IMR-90 (cell line): ENCODE results near the gene DCDC2. TPM values are rescaled to one million over a fixed set of nuclear protein-coding genes. Genes with fewer than 3 reads are reported as not detected.

Experiments used
- ATAC-seq: fragments of 200-7000 bp; cut with Tn5 transposase; 2 replicates; pipeline ENCODE4 v1.9.1; 2020; ENCODE audit warnings: low read depth, mild to moderate bottlenecking, moderate library complexity
- BruUV-seq: library from RNA; stranded (reverse); fragments of 400-500 nt; replicated peaks from 2 replicates; lab custom pipeline; 2021; lab: Mats Ljungman, UMichigan
- CTCF ChIA-PET: fragments of 300-600 bp; formaldehyde crosslinking; extraction: SDS; loops from one replicate; lab custom pipeline; 2021; ENCODE audit warnings: antibody characterized with exemption; lab: Yijun Ruan, JAX
- POLR2A ChIA-PET: fragments of 300-600 bp; sonication (Branson Sonifier 250); formaldehyde crosslinking; loops from one replicate; lab custom pipeline; 2022; ENCODE audit warnings: antibody characterized with exemption; ENCODE audit not compliant: unreplicated experiment; lab: Charles Lee
- DNase-seq: peaks from one replicate; pipeline ENCODE4 v3.0.0; 2013
- H2AFZ ChIP-seq: replicated peaks from 2 replicates; pipeline ENCODE3; 2013; ENCODE audit warnings: low read length, mild to moderate bottlenecking; ENCODE audit not compliant: poor library complexity
- H2AK5ac ChIP-seq: 2 replicates; pipeline ENCODE4 v1.6.1; 2013; ENCODE audit warnings: low read depth, low read length, inconsistent platforms
- H2AK9ac ChIP-seq: replicated peaks from 2 replicates; pipeline ENCODE3; 2013; ENCODE audit warnings: mild to moderate bottlenecking, low read depth, low read length, moderate library complexity; ENCODE audit not compliant: poor library complexity
- H2BK120ac ChIP-seq: 2 replicates; pipeline ENCODE4 v1.6.1; 2013; ENCODE audit warnings: low read depth, low read length, inconsistent platforms
- H2BK15ac ChIP-seq: 3 replicates; pipeline ENCODE4 v1.6.1; 2013; ENCODE audit warnings: low read depth, low read length, inconsistent platforms
- H2BK20ac ChIP-seq: 2 replicates; pipeline ENCODE4 v1.6.1; 2013; ENCODE audit warnings: low read depth, mild to moderate bottlenecking, inconsistent platforms, low read length, moderate library complexity
- H2BK5ac ChIP-seq: 2 replicates; pipeline ENCODE4 v1.6.1; 2013; ENCODE audit warnings: mild to moderate bottlenecking, low read depth, low read length, inconsistent platforms; ENCODE audit not compliant: poor library complexity, severe bottlenecking
- H3K14ac ChIP-seq: replicated peaks from 2 replicates; pipeline ENCODE4 v1.6.1; 2013; ENCODE audit warnings: low read depth, low read length, inconsistent platforms
- H3K18ac ChIP-seq: 2 replicates; pipeline ENCODE4 v1.6.1; 2013; ENCODE audit warnings: low read depth, low read length, control low read depth
- H3K23ac ChIP-seq: 2 replicates; pipeline ENCODE4 v1.6.1; 2013; ENCODE audit warnings: low read depth, low read length, inconsistent platforms
- H3K27ac ChIP-seq: 2 replicates; pipeline ENCODE4 v1.5.1; 2013; ENCODE audit warnings: mild to moderate bottlenecking, control low read depth, low read length; ENCODE audit not compliant: insufficient read depth
- H3K27me3 ChIP-seq: 2 replicates; pipeline ENCODE4 v1.6.1; 2013; ENCODE audit warnings: low read length; ENCODE audit not compliant: control insufficient read depth, insufficient read depth
- H3K36me3 ChIP-seq: 2 replicates; pipeline ENCODE4 v1.6.1; 2013; ENCODE audit warnings: low read length, mixed read lengths; ENCODE audit not compliant: control insufficient read depth, insufficient read depth
- H3K4ac ChIP-seq: 2 replicates; pipeline ENCODE4 v1.6.1; 2013; ENCODE audit warnings: low read depth, low read length, inconsistent platforms
- H3K4me1 ChIP-seq: 2 replicates; pipeline ENCODE4 v1.6.1; 2013; ENCODE audit warnings: low read length, mixed read lengths; ENCODE audit not compliant: control insufficient read depth, insufficient read depth
- H3K4me2 ChIP-seq: 2 replicates; pipeline ENCODE4 v1.6.1; 2013; ENCODE audit warnings: low read depth, mild to moderate bottlenecking, control low read depth, low read length, moderate library complexity
- H3K4me3 ChIP-seq: 2 replicates; pipeline ENCODE4 v1.5.1; 2013; ENCODE audit warnings: low read depth, mild to moderate bottlenecking, control low read depth, low read length, moderate library complexity; ENCODE audit not compliant: insufficient read depth
- H3K56ac ChIP-seq: 2 replicates; pipeline ENCODE4 v1.6.1; 2013; ENCODE audit warnings: low read length, inconsistent platforms; ENCODE audit not compliant: insufficient read depth; ENCODE audit errors: extremely low read depth
- H3K79me1 ChIP-seq, 2 experiments: 2 replicates each; pipeline ENCODE4 v1.6.1; 2013; ENCODE audit warnings: low read length in 2 of 2, inconsistent platforms in 1 of 2, low read depth in 1 of 2
- H3K9ac ChIP-seq: 2 replicates; pipeline ENCODE4 v1.6.1; 2013; ENCODE audit warnings: low read depth, low read length, control low read depth
- H3K9me1 ChIP-seq: 2 replicates; pipeline ENCODE4 v1.6.1; 2013; ENCODE audit warnings: low read length, inconsistent platforms; ENCODE audit not compliant: insufficient read depth
- H3K9me3 ChIP-seq: 2 replicates; pipeline ENCODE4 v1.6.1; 2013; ENCODE audit warnings: low read length; ENCODE audit not compliant: control insufficient read depth, insufficient read depth
- H4K20me1 ChIP-seq: 2 replicates; pipeline ENCODE4 v1.6.1; 2013; ENCODE audit warnings: low read length, inconsistent platforms; ENCODE audit not compliant: insufficient read depth
- H4K5ac ChIP-seq: 2 replicates; pipeline ENCODE4 v1.6.1; 2013; ENCODE audit warnings: mild to moderate bottlenecking, low read depth, low read length, control low read depth
- H4K8ac ChIP-seq, 2 experiments: 2 replicates each; pipeline ENCODE4 v1.6.1; 2013; ENCODE audit warnings: low read depth in 2 of 2, low read length in 2 of 2, control low read depth in 1 of 2, inconsistent platforms in 1 of 2
- H4K91ac ChIP-seq: 2 replicates; pipeline ENCODE4 v1.6.1; 2013; ENCODE audit warnings: low read depth, low read length, inconsistent platforms; ENCODE audit not compliant: insufficient read depth
- BHLHE40 ChIP-seq: fragments of 150-350 bp; IDR thresholded peaks from 2 replicates; pipeline ENCODE4 v1.6.1; 2016; ENCODE audit warnings: mild to moderate bottlenecking, low read depth, low read length
- CEBPB ChIP-seq: IDR thresholded peaks from 2 replicates; pipeline ENCODE4 v1.6.1; 2012; ENCODE audit warnings: low read depth, low read length, improper control_type of control experiment
- CHD1 ChIP-seq: IDR thresholded peaks from 2 replicates; pipeline ENCODE4 v1.6.1; 2012; ENCODE audit warnings: low read depth, low read length, improper control_type of control experiment
- FOS ChIP-seq: fragments of 150-350 bp; IDR thresholded peaks from 2 replicates; pipeline ENCODE4 v1.6.1; 2016; ENCODE audit warnings: low read depth, low read length
- MAFK ChIP-seq: IDR thresholded peaks from 2 replicates; pipeline ENCODE4 v1.6.1; 2012; ENCODE audit warnings: low read depth, low read length, improper control_type of control experiment
- MAZ ChIP-seq: IDR thresholded peaks from 2 replicates; pipeline ENCODE4 v1.6.1; 2012; ENCODE audit warnings: low read depth, mild to moderate bottlenecking, low read length, improper control_type of control experiment, moderate library complexity, borderline replicate concordance
- MXI1 ChIP-seq: IDR thresholded peaks from 2 replicates; pipeline ENCODE4 v1.6.1; 2012; ENCODE audit warnings: low read depth, mild to moderate bottlenecking, low read length, moderate library complexity, borderline replicate concordance
- NFE2L2 ChIP-seq: fragments of 150-350 bp; IDR thresholded peaks from 2 replicates; pipeline ENCODE4 v1.6.1; 2016; ENCODE audit warnings: low read depth, mild to moderate bottlenecking, low read length
- POLR2A ChIP-seq: IDR thresholded peaks from 2 replicates; pipeline ENCODE4 v1.6.1; 2012; ENCODE audit warnings: mild to moderate bottlenecking, low read depth, low read length
- RAD21 ChIP-seq: IDR thresholded peaks from 2 replicates; pipeline ENCODE4 v1.6.1; 2012; ENCODE audit warnings: low read length, improper control_type of control experiment
- RCOR1 ChIP-seq: IDR thresholded peaks from 2 replicates; pipeline ENCODE4 v1.6.1; 2012; ENCODE audit warnings: mild to moderate bottlenecking, low read length, improper control_type of control experiment; ENCODE audit not compliant: insufficient replicate concordance
- RFX5 ChIP-seq: IDR thresholded peaks from 2 replicates; pipeline ENCODE4 v1.8.0; 2012; ENCODE audit warnings: low read depth, mild to moderate bottlenecking, low read length, moderate library complexity
- SMC3 ChIP-seq: fragments of 150-350 bp; IDR thresholded peaks from 2 replicates; pipeline ENCODE4 v1.6.1; 2016; ENCODE audit warnings: low read depth, mild to moderate bottlenecking, antibody characterized with exemption, low read length, moderate library complexity
- WGBS, 2 experiments: methylation state at CpG; one replicate each; pipeline versions ENCODE4 v1.1.5 to v1.1.7; 2013; ENCODE audit warnings: missing lambda C conversion rate in 2 of 2; ENCODE audit not compliant: insufficient read length in 1 of 2; ENCODE audit errors: extremely low coverage in 2 of 2; 5-methylcytosine and 5-hydroxymethylcytosine counted together
- dilution Hi-C: fragments of 300-500 bp; cut with HindIII; formaldehyde crosslinking; loops from one replicate; pipeline ENCODE4 v1.14.3; 2018; ENCODE audit warnings: low sequenced_read_pairs; ENCODE audit not compliant: unreplicated experiment
- in situ Hi-C: fragments of 300-500 bp; cut with MboI; formaldehyde crosslinking; loops from 3 replicates; pipeline ENCODE4 v1.14.3; 2019; ENCODE audit warnings: low sequenced_read_pairs, inconsistent platforms, mixed read lengths
- intact Hi-C: fragments of 100-400 bp; cut with micrococcal nuclease; formaldehyde crosslinking; loops from 2 replicates; pipeline ENCODE4 v1.10.0; 2022
- polyA plus RNA-seq, 3 experiments: library from polyadenylated mRNA; depleted of rRNA; stranded (reverse); fragments of >200 nt; gene quantifications; 2 replicates each; pipeline ENCODE4 v1.2.3, GENCODE V29; 2012; ENCODE audit warnings: low replicate concordance in 1 of 3
- total RNA-seq: library from RNA; depleted of rRNA; stranded (reverse); fragments of >200 nt; gene quantifications from 2 replicates; pipeline ENCODE4 v1.2.3, GENCODE V29; 2012
- TF ChIP-seq, protein P1 (sequence below): fragments of 150-350 bp; IDR thresholded peaks from 2 replicates; pipeline ENCODE4 v1.6.1; 2016; ENCODE audit warnings: low read depth, mild to moderate bottlenecking, low read length, moderate library complexity, borderline replicate concordance
- TF ChIP-seq, protein P2 (sequence below): fragments of 150-350 bp; IDR thresholded peaks from 2 replicates; pipeline ENCODE4 v1.6.1; 2017; ENCODE audit warnings: mild to moderate bottlenecking, antibody characterized with exemption, low read length, low read depth
- TF ChIP-seq, protein P3 (sequence below): conservative IDR thresholded peaks from 2 replicates; pipeline ENCODE4 v1.5.1; 2012; ENCODE audit warnings: mild to moderate bottlenecking, low read depth, low read length, improper control_type of control experiment

Gene DCDC2
- total and polyA plus RNA-seq, 2 of the 4 experiments (the other 2 are of a cell fraction) = not detected

- WGBS, 2 experiments = no CpG with 5 or more reads among the region's 4 CpGs
- no peaks in the 10 kb centered on the region for H3K9me1 ChIP-seq
- H3K79me1 ChIP-seq = no peaks in the 10 kb centered on the region
- no peak overlapping the region for H2AK5ac ChIP-seq
- H3K4me2 ChIP-seq = no peak overlapping the region
- H3K36me3 ChIP-seq = no peaks in the 10 kb centered on the region
- no peak overlapping the region for H2AFZ ChIP-seq
- H4K5ac ChIP-seq = no peak overlapping the region
- no peak overlapping the region for H2BK5ac ChIP-seq
- in situ Hi-C loops = no loop called here
- TF ChIP-seq MAZ (no peak), SMC3 (no peak), CHD1 (no peak), CEBPB (no peak), MXI1 (no peak), RAD21 (no peak), POLR2A (no peak), NFE2L2 (no peak), RCOR1 (no peak), MAFK (no peak), BHLHE40 (no peak), FOS (no peak), RFX5 (no peak)
- TF ChIP-seq, protein P1, sequence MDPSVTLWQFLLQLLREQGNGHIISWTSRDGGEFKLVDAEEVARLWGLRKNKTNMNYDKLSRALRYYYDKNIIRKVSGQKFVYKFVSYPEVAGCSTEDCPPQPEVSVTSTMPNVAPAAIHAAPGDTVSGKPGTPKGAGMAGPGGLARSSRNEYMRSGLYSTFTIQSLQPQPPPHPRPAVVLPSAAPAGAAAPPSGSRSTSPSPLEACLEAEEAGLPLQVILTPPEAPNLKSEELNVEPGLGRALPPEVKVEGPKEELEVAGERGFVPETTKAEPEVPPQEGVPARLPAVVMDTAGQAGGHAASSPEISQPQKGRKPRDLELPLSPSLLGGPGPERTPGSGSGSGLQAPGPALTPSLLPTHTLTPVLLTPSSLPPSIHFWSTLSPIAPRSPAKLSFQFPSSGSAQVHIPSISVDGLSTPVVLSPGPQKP = no peak
- TF ChIP-seq, protein P2, sequence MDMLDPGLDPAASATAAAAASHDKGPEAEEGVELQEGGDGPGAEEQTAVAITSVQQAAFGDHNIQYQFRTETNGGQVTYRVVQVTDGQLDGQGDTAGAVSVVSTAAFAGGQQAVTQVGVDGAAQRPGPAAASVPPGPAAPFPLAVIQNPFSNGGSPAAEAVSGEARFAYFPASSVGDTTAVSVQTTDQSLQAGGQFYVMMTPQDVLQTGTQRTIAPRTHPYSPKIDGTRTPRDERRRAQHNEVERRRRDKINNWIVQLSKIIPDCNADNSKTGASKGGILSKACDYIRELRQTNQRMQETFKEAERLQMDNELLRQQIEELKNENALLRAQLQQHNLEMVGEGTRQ = no peak
- TF ChIP-seq, protein P3, sequence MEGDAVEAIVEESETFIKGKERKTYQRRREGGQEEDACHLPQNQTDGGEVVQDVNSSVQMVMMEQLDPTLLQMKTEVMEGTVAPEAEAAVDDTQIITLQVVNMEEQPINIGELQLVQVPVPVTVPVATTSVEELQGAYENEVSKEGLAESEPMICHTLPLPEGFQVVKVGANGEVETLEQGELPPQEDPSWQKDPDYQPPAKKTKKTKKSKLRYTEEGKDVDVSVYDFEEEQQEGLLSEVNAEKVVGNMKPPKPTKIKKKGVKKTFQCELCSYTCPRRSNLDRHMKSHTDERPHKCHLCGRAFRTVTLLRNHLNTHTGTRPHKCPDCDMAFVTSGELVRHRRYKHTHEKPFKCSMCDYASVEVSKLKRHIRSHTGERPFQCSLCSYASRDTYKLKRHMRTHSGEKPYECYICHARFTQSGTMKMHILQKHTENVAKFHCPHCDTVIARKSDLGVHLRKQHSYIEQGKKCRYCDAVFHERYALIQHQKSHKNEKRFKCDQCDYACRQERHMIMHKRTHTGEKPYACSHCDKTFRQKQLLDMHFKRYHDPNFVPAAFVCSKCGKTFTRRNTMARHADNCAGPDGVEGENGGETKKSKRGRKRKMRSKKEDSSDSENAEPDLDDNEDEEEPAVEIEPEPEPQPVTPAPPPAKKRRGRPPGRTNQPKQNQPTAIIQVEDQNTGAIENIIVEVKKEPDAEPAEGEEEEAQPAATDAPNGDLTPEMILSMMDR = no peak
- no peak overlapping the region for H2BK120ac ChIP-seq
- H3K4me3 ChIP-seq = no peak overlapping the region
- no peak overlapping the region for H4K91ac ChIP-seq
- ChIA-PET CTCF (no interaction called here), POLR2A (no interaction called here)
- no peaks in the 10 kb centered on the region for H3K4me1 ChIP-seq
- DNase-seq = no peak
- H3K18ac ChIP-seq = no peak overlapping the region
- H3K27ac ChIP-seq = no peak overlapping the region
- H3K4ac ChIP-seq = no peak overlapping the region
- H3K9ac ChIP-seq = no peak overlapping the region
- intact Hi-C loops = no loop called here
- ATAC-seq = no peak
- no peak overlapping the region for H3K56ac ChIP-seq
- H2BK20ac ChIP-seq = no peak overlapping the region
- dilution Hi-C loops = no loop called here
- H2BK15ac ChIP-seq = no peak overlapping the region
- H4K8ac ChIP-seq = no peak overlapping the region
- H3K9me3 ChIP-seq = no peaks in the 10 kb centered on the region
- H3K27me3 ChIP-seq = no peaks in the 10 kb centered on the region
- no peak overlapping the region for H3K14ac ChIP-seq
- no TSS peak for BruUV-seq
- no peak overlapping the region for H3K23ac ChIP-seq
- H2AK9ac ChIP-seq = no peak overlapping the region
- no peaks in the 10 kb centered on the region for H4K20me1 ChIP-seq
Observed at GRCh38 chr6:24249926-24250325, 107.9 kb downstream of the DCDC2 start.
